Subcutaneous abdominal adipose tissue (tissue), 5 donors: ENCODE results near the gene AVPR2.
A peak's percentile ranks its signal among the peaks of the same experiment; 100 is the strongest.

Experiments
- H3K27ac ChIP-seq: one replicate; pipeline ENCODE4 v1.7.0; 2013; ENCODE audit warnings: low read depth, mild to moderate bottlenecking, inconsistent platforms, low read length, moderate library complexity
- H3K27me3 ChIP-seq, 5 donors: one replicate each; pipeline ENCODE4 v1.7.0; 2013; ENCODE audit warnings: low read length in 5 of 5, inconsistent platforms in 1 of 5; ENCODE audit not compliant: control insufficient read depth in 5 of 5, insufficient read depth in 4 of 5
- H3K36me3 ChIP-seq, 5 donors: one replicate each; pipeline ENCODE4 v1.7.0; 2013; ENCODE audit warnings: low read length in 5 of 5; ENCODE audit not compliant: control insufficient read depth in 5 of 5, insufficient read depth in 5 of 5
- H3K4me1 ChIP-seq, 5 donors: one replicate each; pipeline ENCODE4 v1.7.0; 2013; ENCODE audit warnings: low read length in 5 of 5, mild to moderate bottlenecking in 3 of 5, moderate library complexity in 1 of 5; ENCODE audit not compliant: control insufficient read depth in 5 of 5, insufficient read depth in 5 of 5
- H3K4me3 ChIP-seq, 5 donors: one replicate each; pipeline ENCODE4 v1.7.0; 2013; ENCODE audit warnings: low read length in 5 of 5, low read depth in 1 of 5
- H3K9ac ChIP-seq, 5 donors: one replicate each; pipeline ENCODE4 v1.7.0; 2013; ENCODE audit warnings: low read length in 5 of 5, mild to moderate bottlenecking in 4 of 5, moderate library complexity in 3 of 5
- H3K9me3 ChIP-seq, 5 donors: one replicate each; pipeline ENCODE4 v1.7.0; 2013; ENCODE audit warnings: low read length in 5 of 5; ENCODE audit not compliant: control insufficient read depth in 5 of 5
- donor health status: healthy.
- donor health status: healthy.
- donor health status: healthy.
- donor health status: healthy.
- donor health status: healthy.

AVPR2 gene

DNA sequence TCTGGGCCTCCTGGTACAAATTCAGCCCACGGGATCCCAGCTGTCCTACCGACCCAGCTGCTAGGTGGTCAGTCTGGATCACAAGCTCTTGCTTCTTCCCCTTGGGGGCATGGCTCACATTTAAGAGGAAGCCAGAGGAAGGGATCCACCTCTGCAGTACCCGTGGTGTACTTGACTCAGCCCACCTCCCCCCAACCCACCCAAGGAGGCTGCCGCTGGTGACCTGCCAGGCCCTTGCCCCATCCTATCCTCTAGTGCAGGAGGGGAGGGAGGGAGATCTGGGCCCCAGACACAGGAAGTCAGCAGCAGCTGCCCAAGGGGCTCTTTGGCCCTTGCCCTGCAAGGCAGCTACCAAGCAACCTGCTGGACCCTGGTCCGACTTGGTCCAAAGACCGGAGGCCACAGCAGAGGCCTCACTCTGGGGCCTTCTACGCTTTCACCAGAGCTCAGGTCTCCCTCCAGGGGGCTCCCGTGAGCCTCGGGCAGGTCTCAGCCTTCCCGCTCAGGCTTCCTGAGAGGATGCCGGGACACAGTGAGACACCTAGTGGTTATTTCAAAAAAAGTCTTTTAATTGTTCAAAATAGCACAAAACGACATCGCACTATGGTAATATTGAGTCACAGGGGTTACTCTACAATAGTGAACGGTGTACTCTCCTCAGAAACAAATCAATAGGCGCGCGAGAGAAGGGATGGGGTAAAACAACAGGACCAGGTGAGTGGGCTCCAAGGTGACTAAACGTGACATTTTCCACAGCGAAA lies 42.7 kb downstream of the AVPR2 start:
- Histone ChIP-seq H3K27ac (no peak overlapping the region), H3K9ac (peak overlapping the region in 1 of 5 donors; percentile 17), H3K27me3 (peaks cover 3 to 13% (median 7%) of the 10 kb centered on the region in 5 donors), H3K9me3 (no peaks in the 10 kb centered on the region), H3K4me1 (peaks cover 0 to 50% (median 30%) of the 10 kb centered on the region in 5 donors), H3K4me3 (no peak overlapping the region), H3K36me3 (peaks cover 0 to 40% (median 31%) of the 10 kb centered on the region in 5 donors)

DNA sequence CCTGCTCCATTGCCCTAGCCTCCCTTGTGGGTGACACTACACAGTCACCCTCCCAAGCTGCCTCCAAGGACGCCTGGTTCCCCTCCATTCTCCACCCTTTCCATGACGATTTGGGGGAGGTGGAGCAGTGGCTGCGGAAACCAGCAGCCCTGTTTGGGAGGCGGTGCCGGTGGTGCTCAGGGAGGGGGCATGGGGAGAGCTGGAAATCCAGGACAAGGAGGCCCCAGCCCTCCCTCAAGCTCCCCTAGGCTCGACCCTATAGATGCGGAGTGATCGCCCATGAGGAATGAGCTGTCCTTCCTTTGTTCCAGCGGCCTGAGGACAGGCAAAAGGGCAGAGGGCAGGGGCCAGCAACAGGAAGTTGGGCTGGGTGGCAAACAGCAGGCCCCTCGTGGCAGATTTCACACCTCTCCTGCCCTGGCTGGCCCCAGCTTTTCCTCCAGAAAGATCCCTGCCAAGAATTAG lies 43.6 kb downstream of the AVPR2 start:
- Histone ChIP-seq H3K27me3 (peaks cover 3 to 14% (median 7%) of the 10 kb centered on the region in 5 donors), H3K9ac (no peak overlapping the region), H3K9me3 (no peaks in the 10 kb centered on the region), H3K4me1 (peaks cover 0 to 47% (median 27%) of the 10 kb centered on the region in 5 donors), H3K4me3 (no peak overlapping the region), H3K36me3 (peaks cover 0 to 48% (median 37%) of the 10 kb centered on the region in 5 donors), H3K27ac (no peak overlapping the region)

DNA sequence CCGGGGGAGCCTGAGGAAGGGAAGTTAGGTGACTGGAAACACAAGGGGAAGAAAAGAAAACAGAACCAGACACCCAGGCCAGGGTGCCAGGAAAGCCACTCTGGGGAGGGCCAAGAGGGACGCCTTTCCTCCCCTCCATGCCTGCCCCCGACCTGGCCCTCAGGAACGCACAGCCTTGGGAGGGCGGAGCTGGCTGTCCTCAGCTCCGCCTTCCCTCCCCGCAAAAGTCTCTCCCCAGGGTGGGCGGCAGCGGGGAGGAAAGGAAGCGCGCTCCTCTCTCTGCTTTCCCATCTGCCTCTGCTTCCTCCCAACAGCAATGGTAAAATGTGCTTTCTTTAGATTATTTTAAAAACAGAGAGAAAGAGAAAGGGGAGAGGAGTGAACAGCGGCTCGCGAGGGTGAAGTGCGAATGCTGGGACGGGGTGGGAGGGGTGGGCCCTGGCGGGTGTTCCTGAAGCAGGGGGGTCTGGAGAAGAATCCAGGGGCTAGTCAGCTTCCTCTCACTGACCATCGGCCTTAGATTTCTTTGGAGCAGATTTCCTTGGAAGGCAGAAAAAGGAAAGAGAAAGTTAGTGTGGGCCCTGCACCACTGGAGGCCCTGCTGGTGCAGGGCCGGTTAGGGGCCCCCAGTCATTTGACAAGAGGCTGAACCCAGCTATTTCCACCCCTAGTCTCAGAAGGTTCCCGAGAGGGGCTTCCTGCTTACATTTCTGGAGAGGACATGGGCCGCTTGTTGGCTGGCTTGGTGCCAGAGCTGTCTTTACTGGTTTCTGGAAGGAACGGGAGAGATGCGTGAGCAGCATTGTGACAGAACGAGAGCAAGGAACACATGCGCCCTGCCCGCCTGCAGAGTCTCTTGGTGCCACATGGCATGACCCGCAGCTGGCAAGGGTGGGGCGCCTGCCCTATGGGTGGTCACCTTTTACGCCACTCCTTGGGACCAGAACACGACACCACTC lies 44.7 kb downstream of the AVPR2 start:
- H3K9me3 ChIP-seq: no peaks in the 10 kb centered on the region
- peaks cover 0 to 57% (median 47%) of the 10 kb centered on the region in 5 donors for H3K36me3 ChIP-seq
- no peak overlapping the region for H3K4me3 ChIP-seq
- no peak overlapping the region for H3K9ac ChIP-seq
- H3K4me1 ChIP-seq: peaks cover 0 to 36% (median 22%) of the 10 kb centered on the region in 5 donors
- H3K27ac ChIP-seq: no peak overlapping the region
- H3K27me3 ChIP-seq: peaks cover 0 to 13% (median 3%) of the 10 kb centered on the region in 5 donors

DNA sequence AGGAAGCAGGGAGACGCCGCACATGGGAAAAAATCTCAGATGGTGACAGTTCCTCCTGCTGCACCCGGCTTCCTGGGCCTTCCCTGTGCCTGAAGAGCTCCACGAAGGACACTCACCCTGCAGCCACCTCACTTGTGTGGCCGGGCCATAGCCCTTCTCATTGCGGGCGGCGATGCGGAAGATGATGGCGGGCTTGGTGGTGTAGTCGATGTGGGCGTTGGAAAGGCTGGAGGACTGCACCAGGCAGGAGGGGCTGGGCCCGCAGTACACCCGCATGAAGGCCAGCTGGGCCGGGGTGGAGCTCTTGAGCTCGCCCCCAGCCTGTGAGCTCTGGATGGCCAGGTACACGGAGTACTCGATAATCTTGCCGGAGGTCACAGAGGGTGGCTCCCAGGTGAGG lies 45.7 kb downstream of the AVPR2 start:
- H3K27me3 ChIP-seq: peaks cover 0 to 8% (median 3%) of the 10 kb centered on the region in 5 donors
- peaks cover 0 to 67% (median 57%) of the 10 kb centered on the region in 5 donors for H3K36me3 ChIP-seq
- no peak overlapping the region for H3K4me3 ChIP-seq
- no peak overlapping the region for H3K27ac ChIP-seq
- peaks cover 0 to 29% (median 15%) of the 10 kb centered on the region in 5 donors for H3K4me1 ChIP-seq
- H3K9me3 ChIP-seq: no peaks in the 10 kb centered on the region
- H3K9ac ChIP-seq: no peak overlapping the region

DNA sequence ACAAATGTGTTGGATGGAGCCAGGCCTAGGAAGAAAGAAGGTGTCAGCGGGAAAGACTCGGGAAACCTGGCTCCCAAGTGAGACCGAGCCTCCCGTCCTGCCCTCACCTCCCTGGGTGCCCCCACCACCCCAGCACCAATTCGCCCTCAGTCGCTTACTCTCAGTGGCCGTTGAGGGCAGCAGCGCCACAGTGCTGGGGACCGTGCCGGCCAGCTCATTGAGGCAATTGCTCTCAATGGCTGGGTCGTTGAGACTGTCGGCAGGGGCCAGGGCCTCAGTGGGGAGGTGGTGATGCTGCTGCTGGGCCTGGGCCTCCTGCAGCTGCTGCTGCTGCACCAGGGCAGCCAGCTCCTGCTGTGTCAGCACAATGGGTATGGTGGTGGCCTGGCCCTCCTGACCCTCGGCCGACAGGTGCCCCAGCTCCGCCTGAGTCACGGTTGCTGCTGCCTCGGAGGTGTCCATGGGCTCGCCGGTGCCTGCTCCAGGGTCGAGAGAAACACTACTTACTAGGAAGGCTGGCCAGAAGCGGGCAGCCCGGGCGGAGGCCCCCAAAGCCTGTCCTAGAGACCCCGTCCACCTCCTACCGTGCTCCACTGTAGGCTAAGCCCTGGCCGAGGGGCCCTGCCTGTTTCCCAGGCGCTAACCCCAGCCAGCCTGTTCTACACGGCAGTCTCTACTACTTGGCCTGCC lies 47.4 kb downstream of the AVPR2 start:
- H3K27me3 ChIP-seq: peaks cover 0 to 11% (median 0%) of the 10 kb centered on the region in 5 donors
- H3K9ac ChIP-seq: no peak overlapping the region
- H3K9me3 ChIP-seq: no peaks in the 10 kb centered on the region
- H3K27ac ChIP-seq: no peak overlapping the region
- H3K36me3 ChIP-seq: peaks cover 0 to 84% (median 74%) of the 10 kb centered on the region in 5 donors
- no peak overlapping the region for H3K4me3 ChIP-seq
- H3K4me1 ChIP-seq: peaks cover 0 to 29% (median 15%) of the 10 kb centered on the region in 5 donors

DNA sequence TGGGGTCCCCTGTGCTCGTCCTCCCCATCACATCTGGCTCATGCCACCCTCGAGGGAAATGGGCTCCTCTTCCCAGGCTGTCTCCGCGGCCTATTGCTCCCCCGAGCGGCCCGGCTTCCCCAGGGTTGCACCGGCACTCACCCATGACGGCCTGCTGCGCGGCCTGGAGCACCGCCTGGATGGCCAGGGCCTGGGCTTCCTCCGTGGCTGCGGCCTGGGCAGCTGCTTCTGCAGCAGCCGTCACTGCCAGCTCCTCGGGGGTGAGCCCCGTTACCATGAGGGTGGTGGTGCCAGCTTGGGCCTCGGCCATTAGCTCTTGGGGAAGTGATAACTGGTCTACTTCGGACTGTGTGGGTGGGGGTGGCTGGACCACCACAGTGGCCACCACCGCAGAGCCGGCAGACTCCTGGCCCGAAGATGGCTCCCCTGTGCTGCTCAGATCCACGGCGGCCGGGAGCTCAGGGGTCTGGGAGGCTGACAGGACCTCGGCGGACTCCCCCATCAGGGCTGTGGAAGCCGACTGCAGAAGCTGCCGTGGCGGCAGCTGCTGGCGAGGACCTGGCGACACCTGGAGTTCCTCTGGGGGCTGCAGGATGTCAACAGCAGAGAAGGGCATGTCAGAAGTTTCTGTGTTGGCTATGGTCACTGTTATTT lies 48.0 kb downstream of the AVPR2 start:
- no peak overlapping the region for H3K9ac ChIP-seq
- H3K4me1 ChIP-seq: peaks cover 0 to 24% (median 11%) of the 10 kb centered on the region in 5 donors
- H3K27me3 ChIP-seq: peaks cover 0 to 11% (median 0%) of the 10 kb centered on the region in 5 donors
- H3K27ac ChIP-seq: no peak overlapping the region
- H3K4me3 ChIP-seq: no peak overlapping the region
- no peaks in the 10 kb centered on the region for H3K9me3 ChIP-seq
- H3K36me3 ChIP-seq: peaks cover 0 to 90% (median 81%) of the 10 kb centered on the region in 5 donors

DNA sequence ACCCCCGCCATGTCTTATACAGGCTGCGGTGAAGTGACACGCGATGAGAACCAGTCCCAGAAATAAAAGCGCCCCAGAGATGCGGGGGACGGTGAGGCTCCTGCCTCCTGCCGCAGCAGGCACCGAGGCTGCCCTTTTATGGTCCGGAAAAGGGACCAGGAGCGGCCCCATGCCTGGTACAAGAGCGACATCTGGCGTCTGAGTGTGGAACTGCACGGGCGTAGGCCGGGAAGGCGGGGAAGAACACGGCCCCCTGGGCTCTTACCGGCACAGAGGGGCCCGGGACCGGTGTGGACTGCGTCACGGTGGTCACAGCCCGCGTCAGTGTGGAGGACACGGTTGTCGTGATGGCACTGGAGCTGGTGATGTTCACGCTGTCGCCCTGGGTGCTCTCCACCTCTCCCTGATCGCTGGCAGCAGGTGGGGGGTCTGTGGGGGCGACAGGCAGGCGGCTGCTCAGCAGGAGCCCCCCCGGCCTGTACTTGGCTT lies 48.9 kb downstream of the AVPR2 start:
- no peaks in the 10 kb centered on the region for H3K9me3 ChIP-seq
- H3K36me3 ChIP-seq: peaks cover 0 to 94% (median 89%) of the 10 kb centered on the region in 5 donors
- no peak overlapping the region for H3K4me3 ChIP-seq
- H3K27me3 ChIP-seq: peaks cover 0 to 11% (median 2%) of the 10 kb centered on the region in 5 donors
- peaks cover 0 to 15% (median 6%) of the 10 kb centered on the region in 5 donors for H3K4me1 ChIP-seq
- no peak overlapping the region for H3K9ac ChIP-seq
- H3K27ac ChIP-seq: no peak overlapping the region

DNA sequence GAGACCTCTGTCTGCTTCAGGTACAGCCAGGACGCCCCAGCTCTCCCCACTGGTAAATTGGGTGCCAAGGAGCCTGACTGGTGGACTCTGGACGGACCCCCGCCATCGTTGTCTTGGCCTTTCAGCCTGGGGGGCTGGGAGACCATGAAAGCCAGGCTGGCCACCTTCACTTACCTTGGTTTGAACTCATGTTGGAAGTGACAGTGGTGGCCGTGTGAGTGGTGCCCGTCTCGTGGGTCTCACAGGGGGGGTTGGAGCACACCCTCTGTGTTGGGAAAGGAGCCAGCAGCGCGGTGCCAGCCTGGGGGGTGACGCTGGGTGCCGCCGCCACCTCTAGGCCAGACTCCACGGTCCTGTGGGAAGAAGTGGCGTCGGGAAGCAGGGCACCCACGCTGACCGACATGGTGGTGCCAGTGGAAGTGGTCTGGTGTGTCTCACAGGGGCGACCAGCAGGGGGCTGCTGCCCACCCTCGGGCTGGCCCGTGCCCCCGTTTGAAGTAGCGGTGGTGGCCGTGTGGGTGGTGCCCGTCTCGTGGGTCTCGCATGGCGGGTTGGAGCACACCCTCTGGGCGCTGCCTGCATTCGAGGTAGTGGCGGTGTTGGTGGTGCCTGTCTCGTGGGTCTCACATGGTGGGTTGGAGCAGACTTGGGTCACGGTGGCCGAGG lies 49.6 kb downstream of the AVPR2 start:
- H3K36me3 ChIP-seq: peaks cover 0 to 96% (median 95%) of the 10 kb centered on the region in 5 donors
- H3K9me3 ChIP-seq: no peaks in the 10 kb centered on the region
- H3K27me3 ChIP-seq: peaks cover 0 to 11% (median 5%) of the 10 kb centered on the region in 5 donors
- no peak overlapping the region for H3K9ac ChIP-seq
- peaks cover 0 to 9% (median 6%) of the 10 kb centered on the region in 5 donors for H3K4me1 ChIP-seq
- no peak overlapping the region for H3K27ac ChIP-seq
- no peak overlapping the region for H3K4me3 ChIP-seq
